Heart right ventricle (tissue), 16 donors: Measurements from ENCODE around the gene SOX15. TPM values are rescaled to one million over a fixed set of nuclear protein-coding genes. Genes with fewer than 3 reads are reported as not detected.

Source experiments
- ATAC-seq, 8 donors: fragments of 200-7000 bp; cut with Tn5 transposase; one replicate each; pipeline ENCODE4 v1.9.1; 2020; ENCODE audit warnings: mild to moderate bottlenecking in 8 of 8, moderate library complexity in 8 of 8, moderate number of reproducible peaks in 1 of 8
- DNase-seq, 2 donors: peaks; one replicate each; pipeline ENCODE4 v3.0.0-alpha.2; 2020
- H3K27ac ChIP-seq, 10 donors: fragments of 200-600 bp; sonication (generic) in 2 of 10; one replicate each; pipeline versions ENCODE4 v1.5.0 to v1.8.0; 2020 to 2022; ENCODE audit warnings: mild to moderate bottlenecking in 3 of 10
- H3K27me3 ChIP-seq, 7 donors: fragments of 200-600 bp; one replicate each; pipeline ENCODE4 v1.8.0; 2021 to 2022; ENCODE audit warnings: mild to moderate bottlenecking in 2 of 7
- H3K36me3 ChIP-seq, 9 donors: fragments of 200-600 bp; sonication (generic) in 1 of 9; one replicate each; pipeline versions ENCODE4 v1.5.0 to v1.8.0; 2020 to 2022; ENCODE audit warnings: mild to moderate bottlenecking in 2 of 9
- H3K4me1 ChIP-seq, 9 donors: fragments of 200-600 bp; sonication (generic) in 1 of 9; one replicate each; pipeline versions ENCODE4 v1.5.0 to v1.8.0; 2020 to 2022; ENCODE audit warnings: mild to moderate bottlenecking in 4 of 9
- H3K4me3 ChIP-seq, 10 donors: fragments of 200-600 bp; sonication (generic) in 2 of 10; one replicate each; pipeline versions ENCODE4 v1.5.0 to v1.8.0; 2020 to 2022; ENCODE audit warnings: mild to moderate bottlenecking in 7 of 10, moderate library complexity in 2 of 10
- H3K9me3 ChIP-seq, 11 donors: fragments of 200-600 bp in 10 of 11; sonication (generic) in 2 of 11; one replicate each; pipeline versions ENCODE4 v1.5.0 to v1.8.0; 2013 to 2022; ENCODE audit warnings: mild to moderate bottlenecking in 2 of 11, control low read depth in 1 of 11, moderate library complexity in 1 of 11
- CTCF ChIP-seq, 9 donors: fragments of 200-600 bp; sonication (generic) in 2 of 9; IDR thresholded peaks; one replicate each; pipeline versions ENCODE4 v1.5.0 to v1.8.0; 2021 to 2022; ENCODE audit warnings: antibody characterized with exemption in 9 of 9, mild to moderate bottlenecking in 5 of 9, moderate library complexity in 1 of 9
- whole genome bisulfite sequencing, 2 donors: extraction: QIAGEN DNeasy Blood & Tissue Kit; methylation state at CpG; one replicate each; pipeline ENCODE4 v1.1.7; 2013; ENCODE audit warnings: inconsistent platforms in 1 of 2; 5-methylcytosine and 5-hydroxymethylcytosine counted together
- intact Hi-C, 10 donors: fragments of 100-400 bp; cut with DNase I; formaldehyde crosslinking; loops; one replicate each; pipeline versions ENCODE4 v1.11.1 to v1.14.2; 2022
- polyA plus RNA-seq, 2 donors: library from polyadenylated mRNA; stranded (reverse); fragments of 200-250 nt; gene quantifications; one replicate each; pipeline ENCODE4 v1.2.3, GENCODE V29; 2013
- total RNA-seq, 10 donors: library from RNA; stranded (reverse); fragmentation: NEBNext Ultra II Directional in 3 of 10; extraction: Animal tissue kit (Norgen Biotek cat#: 25700) in 3 of 10; gene quantifications; one replicate each; pipeline versions ENCODE4 v1.2.1 to v1.2.4, GENCODE V29; 2021 to 2023
- donor health status: Arrhythmogenic right ventricular cardiomyopathy.
- donor health status: ischemic (EF 13 %, LVEDD 7.1; RV severe dilation, severe dysfunction).
- donor health status: healthy with polysubstance abuse.
- donor health status: DM: no; HTN: yes; CAD: no.
- donor health status: DM: no; HTN: no; CAD: no.
- donor health status: ischemic (EF 25% LVEDD 6.9; RV normal size, moderate dysfunction).
- donor health status: ischemic (EF 25% LVEDD 5.7; RV mildly dilated, moderate dysfunction).
- donor health status: healthy.
- donor health status: DM: yes; HTN: yes; CAD: no.
- donor health status: Ischemic cardiomyopathy.
- donor health status: ischemic (EF 35%, LVEDD 5.7; RV mildly dilated, moderate dysfunction).
- donor health status: nonischemic (EF 11% LVEDD 7.7; RV severe dilation, severe dysfunction).
- donor health status: DM: yes; HTN: yes; CAD: no.
- donor health status: PGD.
- donor health status: ischemic (EF 29% LVEDD 5.4; RV normal size, mild dysfunction).
- donor health status: nonischemic (EF 23%, LVEDD 6.1; RV moderate dilation, normal function).

The SOX15 gene
- total and polyA plus RNA-seq, 12 donors = 0.23 to 2.6 (median 1.2) TPM

- peak; percentile 7 to 39 (median 24) for ATAC-seq
- TF ChIP-seq CTCF (IDR thresholded peaks at IDR 0.05) = no peak
- no peaks in the 10 kb centered on the region for H3K27me3 ChIP-seq
- WGBS, 2 donors = 46 to 59% methylated on average over 16 of the region's 16 CpGs
- intact Hi-C loops = loop anchor here in 4 of 10 donors (2.0 to 10.0 kb wide), 5 partner anchors 44 to 124 kb away; partner anchors contain the start of genes FGF11 (in 2 of the 4), TMEM102 (in 2 of the 4) and POLR2A (in 1 of the 4)
- DNase-seq = peak in 1 of 2 donors; percentile 68
- no peaks in the 10 kb centered on the region for H3K9me3 ChIP-seq
- peaks cover 0 to 26% (median 6%) of the 10 kb centered on the region in 9 donors for H3K36me3 ChIP-seq
- peaks cover 41 to 83% (median 61%) of the 10 kb centered on the region in 9 donors for H3K4me1 ChIP-seq
- peak within 1 kb of the TSS; percentile 82 to 99 (median 94) for H3K27ac ChIP-seq
- H3K4me3 ChIP-seq = peak within 1 kb of the TSS; percentile 0 to 97 (median 42)
Observed at GRCh38 chr17:7558544-7559319, 31.2 kb downstream of the SOX15 start, which contains the start of gene TNFSF13. TNFSF13 (plus strand) TSS chr17:7558750; CDS start chr17:7559040, 290 bp downstream.

- Histone ChIP-seq H3K4me1 (peaks cover 35 to 82% (median 53%) of the 10 kb centered on the region in 9 donors), H3K36me3 (peaks cover 0 to 24% (median 0%) of the 10 kb centered on the region in 9 donors), H3K9me3 (no peaks in the 10 kb centered on the region), H3K27ac (peak overlapping the region; percentile 82 to 99 (median 94)), H3K27me3 (no peaks in the 10 kb centered on the region), H3K4me3 (peak overlapping the region in 9 of 10 donors; percentile 12 to 97 (median 44))
- TF ChIP-seq CTCF (IDR thresholded peaks at IDR 0.05) = peak in 1 of 9 donors; percentile 33
- DNase-seq = peak; percentile 87 to 88
- WGBS, 2 donors = 11 to 18% methylated on average over 21 of the region's 21 CpGs
- peak; percentile 55 to 81 (median 69) for ATAC-seq
- intact Hi-C loops = loop anchor here in 6 of 10 donors (2.0 to 10.0 kb wide), 6 partner anchors 43 to 123 kb away; partner anchors contain the start of genes FGF11 (in 2 of the 6), TMEM102 (in 2 of the 6) and POLR2A (in 1 of the 6)
Observed at GRCh38 chr17:7557775-7558543, 31.9 kb downstream of the SOX15 start.

- peak overlapping the region in 5 of 10 donors; percentile 39 to 96 (median 84) for H3K4me3 ChIP-seq
Observed at GRCh38 chr17:7557147-7557764, 32.6 kb downstream of the SOX15 start.

More at GRCh38 chr17:7557147-7557764, 32.6 kb downstream of the SOX15 start:
- DNase-seq (no peak), ATAC-seq (no peak)
- peaks cover 0 to 24% (median 0%) of the 10 kb centered on the region in 9 donors for H3K36me3 ChIP-seq
- TF ChIP-seq CTCF (IDR thresholded peaks at IDR 0.05) = no peak
- intact Hi-C loops = loop anchor here in 5 of 10 donors (2.0 to 10.0 kb wide), 5 partner anchors 42 to 122 kb away; partner anchors contain the start of genes FGF11 (in 2 of the 5) and TMEM102 (in 2 of the 5)
- peak overlapping the region; percentile 82 to 99 (median 94) for H3K27ac ChIP-seq
- H3K9me3 ChIP-seq = no peaks in the 10 kb centered on the region
- no peaks in the 10 kb centered on the region for H3K27me3 ChIP-seq
- WGBS, 2 donors = 61 to 64% methylated on average over 18 to 19 of the region's 19 CpGs
- H3K4me1 ChIP-seq = peaks cover 35 to 80% (median 46%) of the 10 kb centered on the region in 9 donors
